ENCODE data around the gene ACER3. TPM values are rescaled to one million over a fixed set of nuclear protein-coding genes. Genes with fewer than 3 reads are reported as not detected.
A peak's percentile ranks its signal among the peaks of the same experiment; 100 is the strongest.
"Not testable (repeated sequence)": the region's sequence is repeated elsewhere in the genome, so short reads cannot be mapped to it uniquely, and the experiment has no call there.

ACER3 gene
- total RNA-seq, result 67.2 TPM
- long read RNA-seq, full-length matches to known transcripts, result 29 of 58 reads
- long read RNA-seq, partial matches to known transcripts, result 6 of 58 reads
- long read RNA-seq, other reads (novel, unspliced or antisense), result 23 of 58 reads

- TF ChIP-seq CTCF (IDR thresholded peaks at IDR 0.05), result no peak
- Histone ChIP-seq H3K36me3 (peaks cover under 1% of the 10 kb centered on the region), H3K4me3 (peak within 1 kb of the TSS; percentile 76), H3K9me3 (no peaks in the 10 kb centered on the region), H3K27ac (peak within 1 kb of the TSS; percentile 90), H3K4me1 (peaks cover 53% of the 10 kb centered on the region), H3K27me3 (ENCODE audit: low read depth) (no peaks in the 10 kb centered on the region)
- peak; percentile 97 for DNase-seq
- ATAC-seq, result peak; percentile 98 to 99
- intact Hi-C loops (cut with DNase I), result no loop called here
Observed at GRCh38 chr11:76860539-76861475, at the start of gene ACER3. Gene ACER3, plus strand, starts transcription at chr11:76860918. Its CDS starts 59 bp downstream, at chr11:76860977.

- Histone ChIP-seq H3K27ac (no peak overlapping the region), H3K9me3 (peaks cover 16% of the 10 kb centered on the region), H3K27me3 (ENCODE audit: low read depth) (no peaks in the 10 kb centered on the region), H3K36me3 (no peaks in the 10 kb centered on the region), H3K4me3 (no peak overlapping the region), H3K4me1 (peaks cover 20% of the 10 kb centered on the region)
- ATAC-seq (no peak), DNase-seq (no peak)
- intact Hi-C loops (cut with DNase I), result loop anchor here (5.0 kb wide), 1 partner anchor 106 kb away; no protein-coding TSS in a partner anchor
- TF ChIP-seq CTCF (IDR thresholded peaks at IDR 0.05), result no peak
Observed at GRCh38 chr11:76811259-76811658, 49.5 kb upstream of the ACER3 start.

- intact Hi-C loops (cut with DNase I), result loop anchor here (5.0 kb wide), 1 partner anchor 103 kb away; no protein-coding TSS in a partner anchor
- H3K27ac ChIP-seq, result no peak overlapping the region
Observed at GRCh38 chr11:76814414-76814813, 46.3 kb upstream of the ACER3 start.

GRCh38 chr11:76815678-76816077, 45.0 kb upstream of the ACER3 start:
- H3K9me3 ChIP-seq, result peaks cover 16% of the 10 kb centered on the region
- DNase-seq; H3K4me1 ChIP-seq; H3K4me3 ChIP-seq; H3K36me3 ChIP-seq; intact Hi-C loops (cut with DNase I); ATAC-seq; H3K27ac ChIP-seq; H3K27me3 ChIP-seq (ENCODE audit: low read depth): not testable (repeated sequence)

More at GRCh38 chr11:76814414-76814813, 46.3 kb upstream of the ACER3 start:
- TF ChIP-seq CTCF (IDR thresholded peaks at IDR 0.05), result no peak
- no peak for ATAC-seq
- peaks cover 16% of the 10 kb centered on the region for H3K9me3 ChIP-seq
- H3K27me3 ChIP-seq (ENCODE audit: low read depth), result no peaks in the 10 kb centered on the region
- no peaks in the 10 kb centered on the region for H3K36me3 ChIP-seq
- H3K4me3 ChIP-seq, result no peak overlapping the region
- peaks cover 7% of the 10 kb centered on the region for H3K4me1 ChIP-seq
- no peak for DNase-seq

- ATAC-seq, result peak; percentile 25 to 30
- TF ChIP-seq CTCF (IDR thresholded peaks at IDR 0.05), result no peak
Observed at GRCh38 chr11:76820184-76820566, 40.5 kb upstream of the ACER3 start.

GRCh38 chr11:76821396-76821795, 39.3 kb upstream of the ACER3 start:
- intact Hi-C loops (cut with DNase I); H3K9me3 ChIP-seq; ATAC-seq; H3K27me3 ChIP-seq (ENCODE audit: low read depth); H3K36me3 ChIP-seq; H3K27ac ChIP-seq; DNase-seq; H3K4me3 ChIP-seq: not testable (repeated sequence)
- H3K4me1 ChIP-seq, result peaks cover 21% of the 10 kb centered on the region

More at GRCh38 chr11:76820184-76820566, 40.5 kb upstream of the ACER3 start:
- peak overlapping the region; percentile 65 for H3K27ac ChIP-seq
- no peaks in the 10 kb centered on the region for H3K27me3 ChIP-seq (ENCODE audit: low read depth)
- no peak for DNase-seq
- H3K4me3 ChIP-seq, result no peak overlapping the region
- intact Hi-C loops (cut with DNase I), result no loop called here
- peaks cover 9% of the 10 kb centered on the region for H3K9me3 ChIP-seq
- peaks cover 11% of the 10 kb centered on the region for H3K4me1 ChIP-seq
- H3K36me3 ChIP-seq, result no peaks in the 10 kb centered on the region
